Cortex of kidney (tissue), 1 donor: ENCODE results near the gene LEF1.
"Not testable (repeated sequence)": the region's sequence is repeated elsewhere in the genome, so short reads cannot be mapped to it uniquely, and the experiment has no call there.

Experiments used
- DNase-seq: peaks from one replicate; lab custom pipeline; 2025; lab: John Stamatoyannopoulos, UW

Gene LEF1

GRCh38 chr4:108058685-108059440 is 109.9 kb downstream of the LEF1 start:
- DNase-seq = no peak

- no peak for DNase-seq
These were observed 112.3 kb downstream of the LEF1 start for GRCh38 chr4:108056418-108056817.

DNA sequence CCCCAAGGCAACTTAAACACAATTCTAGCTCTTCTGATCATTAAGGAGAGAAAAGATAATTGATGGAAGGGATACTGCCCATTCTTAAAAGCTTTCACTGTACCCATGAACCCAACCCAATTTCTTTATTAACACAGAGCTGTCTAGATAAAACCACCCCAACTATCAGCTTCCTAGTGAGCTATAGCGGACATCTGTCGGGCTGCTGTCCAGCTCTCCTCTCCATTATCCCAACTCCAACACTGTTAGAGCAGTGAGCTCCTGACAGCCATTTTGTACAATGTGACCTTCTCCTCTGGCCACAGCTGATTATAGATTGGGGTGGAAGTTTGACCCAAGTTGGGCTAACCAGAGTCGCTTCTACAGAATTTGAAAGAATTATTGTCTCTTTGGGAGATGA is 112.9 kb downstream of the LEF1 start:
- DNase-seq = no peak

DNA sequence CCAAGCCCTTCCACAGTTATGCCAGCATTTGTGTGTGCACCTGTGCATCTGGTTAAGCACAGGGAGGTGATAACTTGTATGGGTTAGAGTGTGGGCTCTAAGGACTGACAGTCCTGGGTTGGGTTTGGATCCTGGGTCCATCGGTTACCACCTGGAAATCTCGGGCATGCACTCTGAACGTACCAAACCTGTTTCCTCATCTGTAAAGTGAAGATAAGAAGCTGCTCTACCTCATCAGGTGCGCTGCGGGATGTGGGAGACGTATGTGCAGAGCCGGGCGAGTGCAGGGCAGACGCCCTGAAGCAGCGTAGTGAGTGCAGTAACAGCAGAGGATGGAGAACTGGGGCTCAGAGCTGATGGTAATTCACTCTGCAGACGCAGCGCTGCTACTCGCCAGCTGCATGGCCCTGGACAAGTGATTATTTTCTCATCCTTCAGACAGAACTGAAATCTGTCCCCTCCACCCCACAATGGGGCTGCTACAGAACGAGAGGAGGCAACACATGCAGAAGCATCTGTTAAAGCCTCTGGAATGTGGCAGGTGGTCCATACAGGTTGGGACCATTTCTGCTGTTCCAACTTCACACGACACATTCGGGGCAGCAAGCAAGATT is 114.6 kb downstream of the LEF1 start:
- no peak for DNase-seq

GRCh38 chr4:108053251-108053711 is 115.5 kb downstream of the LEF1 start:
- DNase-seq = no peak

DNA sequence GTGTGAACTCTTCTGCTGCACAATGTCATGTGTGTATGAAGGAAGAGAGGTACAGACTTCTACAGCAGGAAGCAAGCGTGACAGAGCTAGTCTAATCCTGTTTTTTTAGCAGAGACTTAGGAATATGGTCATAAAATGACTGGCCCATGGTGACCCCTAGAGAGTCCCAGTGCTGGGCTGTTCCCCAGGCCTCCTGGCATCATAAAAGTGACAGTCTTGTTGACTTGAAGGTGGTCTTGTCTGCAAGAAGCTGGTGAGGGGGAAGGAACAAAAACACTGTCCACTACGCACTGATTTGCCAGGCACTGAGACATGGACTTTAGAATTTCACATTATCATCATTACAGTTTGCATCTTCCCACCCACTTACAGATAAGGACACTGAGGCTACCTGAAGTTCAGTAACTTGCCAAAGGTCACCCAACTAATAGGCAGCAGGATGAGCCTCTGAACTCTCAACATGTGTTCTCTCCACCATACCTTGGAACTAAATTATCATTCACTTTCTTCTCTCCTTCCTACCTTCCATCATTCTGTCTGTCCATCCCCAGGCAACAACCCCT is 116.1 kb downstream of the LEF1 start:
- DNase-seq = no peak

GRCh38 chr4:108051343-108051742 is 117.4 kb downstream of the LEF1 start:
- DNase-seq = no peak

DNA sequence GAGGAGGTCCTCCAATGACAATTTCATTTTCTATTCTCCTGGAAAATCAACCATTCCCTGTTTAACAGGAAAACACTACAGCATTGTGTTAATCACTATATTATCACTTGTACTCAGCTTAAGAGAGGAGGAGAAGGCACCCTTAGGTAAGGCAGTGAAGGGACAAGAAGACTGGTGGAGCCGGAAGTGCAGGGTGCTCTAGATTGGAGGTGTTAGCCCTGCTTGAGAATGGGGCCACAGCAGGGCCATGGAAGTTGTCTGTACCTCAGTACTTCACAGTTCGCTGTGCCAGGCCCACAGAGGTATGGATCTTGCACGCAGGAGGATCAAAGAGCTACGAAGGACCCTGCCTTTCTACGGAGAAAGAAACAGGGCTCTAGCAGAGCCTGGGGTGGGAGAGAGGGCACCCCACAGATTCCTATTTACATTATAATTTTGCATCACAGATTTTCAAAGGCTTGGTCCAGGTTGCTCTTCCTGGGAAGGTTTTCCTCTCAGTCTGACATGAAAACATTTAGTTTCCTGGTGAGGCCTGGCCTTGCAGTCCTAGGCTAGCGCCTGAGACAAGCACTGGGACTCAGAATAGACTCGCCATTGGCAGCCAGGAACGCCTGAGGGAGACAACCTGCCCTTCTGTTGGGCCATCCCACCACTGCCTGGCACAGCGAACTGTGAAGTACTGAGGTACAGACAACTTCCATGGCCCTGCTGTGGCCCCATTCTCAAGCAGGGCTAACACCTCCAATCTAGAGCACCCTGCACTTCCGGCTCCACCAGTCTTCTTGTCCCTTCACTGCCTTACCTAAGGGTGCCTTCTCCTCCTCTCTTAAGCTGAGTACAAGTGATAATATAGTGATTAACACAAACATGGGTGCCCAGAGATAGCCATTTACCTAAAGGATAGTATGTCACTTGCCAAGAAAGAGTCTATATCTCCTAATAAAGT is 118.3 kb downstream of the LEF1 start:
- not testable (repeated sequence) for DNase-seq

DNA sequence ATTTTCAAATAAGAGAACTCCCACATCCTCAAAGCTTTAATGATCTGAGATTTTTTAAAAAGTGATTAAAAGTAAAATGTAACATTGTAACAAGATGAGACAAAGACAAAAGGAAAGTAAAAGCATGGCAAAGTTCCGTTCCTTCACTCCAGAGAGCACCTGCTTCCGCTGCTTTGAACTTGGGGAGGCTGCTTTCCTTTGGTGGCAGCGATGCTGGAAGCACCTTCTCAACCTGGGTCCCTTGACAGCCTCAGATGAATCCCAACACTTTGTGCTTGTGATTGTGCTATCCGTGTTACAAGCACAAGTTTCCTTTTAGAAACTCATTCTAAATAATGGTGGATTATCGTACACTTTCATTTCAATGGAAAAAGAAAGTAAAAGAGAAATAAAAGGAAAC is 119.3 kb downstream of the LEF1 start:
- no peak for DNase-seq

- no peak for DNase-seq
These were observed 119.7 kb downstream of the LEF1 start for GRCh38 chr4:108048997-108049396.

GRCh38 chr4:108048157-108048556 is 120.6 kb downstream of the LEF1 start:
- DNase-seq = no peak

DNA sequence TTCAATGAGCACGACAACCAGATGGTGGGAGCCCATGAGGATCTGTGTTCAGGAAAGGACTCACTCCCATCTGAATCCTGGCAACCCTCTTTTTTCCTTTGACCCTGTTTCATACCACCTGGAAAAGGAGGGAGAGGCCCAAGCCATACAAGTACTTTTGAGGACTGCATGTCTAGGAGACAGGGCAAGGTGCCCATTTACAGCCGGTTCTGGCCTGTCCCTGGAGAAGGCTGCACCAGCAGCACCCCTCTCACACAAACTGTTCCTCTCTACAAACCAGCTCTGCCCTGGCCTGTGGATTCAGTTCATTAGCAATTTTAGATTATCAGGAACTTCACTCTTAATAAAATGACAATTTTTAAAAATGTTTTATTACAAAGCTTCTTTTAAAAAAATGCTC is 121.5 kb downstream of the LEF1 start:
- DNase-seq = no peak

DNA sequence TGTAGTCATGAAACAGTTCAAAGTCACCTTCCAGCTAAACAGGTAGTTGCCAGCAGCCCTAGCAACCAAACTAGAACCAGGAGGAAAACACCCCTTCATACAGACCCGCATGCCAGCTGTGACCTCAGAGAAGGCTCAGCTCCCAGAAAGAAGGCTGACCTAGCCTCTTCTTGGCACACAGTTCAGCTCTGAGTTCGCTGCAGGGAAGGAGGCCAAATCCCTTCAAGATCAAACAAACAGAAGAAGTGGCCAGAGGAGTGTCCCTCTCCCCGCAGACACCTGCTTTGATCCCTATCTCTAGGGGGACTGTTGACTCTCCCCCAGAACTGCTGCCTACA is 123.1 kb downstream of the LEF1 start:
- DNase-seq = no peak

DNA sequence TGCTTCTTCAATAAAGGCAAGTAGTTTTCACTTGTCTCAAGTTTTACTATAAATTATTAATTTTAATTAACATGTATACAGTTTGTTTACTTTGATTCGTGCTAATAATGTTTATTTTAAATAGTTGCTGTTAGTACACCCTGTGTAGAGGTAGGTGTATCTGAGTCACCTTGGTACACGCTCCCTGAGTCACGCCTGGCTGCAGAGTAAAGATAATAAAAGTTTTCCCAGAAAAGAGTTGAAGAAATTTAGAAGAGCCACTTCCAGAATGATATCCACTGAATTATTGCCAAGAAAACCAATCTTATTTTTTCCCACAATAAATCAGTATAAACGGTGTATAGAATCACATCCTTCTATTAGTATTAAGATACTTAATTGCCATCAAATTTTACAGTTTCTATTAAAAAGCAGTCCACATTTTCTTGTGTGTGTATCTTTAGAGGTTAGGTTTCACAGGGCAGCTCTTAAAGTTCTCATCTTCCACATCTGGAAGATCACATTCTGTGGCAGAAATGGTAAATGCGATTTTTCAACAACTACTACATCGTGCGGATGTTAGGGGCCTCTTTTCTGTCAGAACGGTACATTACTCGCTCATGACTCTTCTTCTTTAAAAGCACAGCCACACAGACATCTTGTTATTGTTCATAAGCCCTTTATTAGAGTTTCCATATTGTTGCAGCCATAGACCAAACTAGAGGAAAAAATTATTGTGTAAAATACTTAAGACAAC is 123.6 kb downstream of the LEF1 start:
- no peak for DNase-seq

- no peak for DNase-seq
These were observed 125.2 kb downstream of the LEF1 start for GRCh38 chr4:108043526-108043925.

GRCh38 chr4:108042927-108043326 is 125.8 kb downstream of the LEF1 start:
- DNase-seq = no peak

DNA sequence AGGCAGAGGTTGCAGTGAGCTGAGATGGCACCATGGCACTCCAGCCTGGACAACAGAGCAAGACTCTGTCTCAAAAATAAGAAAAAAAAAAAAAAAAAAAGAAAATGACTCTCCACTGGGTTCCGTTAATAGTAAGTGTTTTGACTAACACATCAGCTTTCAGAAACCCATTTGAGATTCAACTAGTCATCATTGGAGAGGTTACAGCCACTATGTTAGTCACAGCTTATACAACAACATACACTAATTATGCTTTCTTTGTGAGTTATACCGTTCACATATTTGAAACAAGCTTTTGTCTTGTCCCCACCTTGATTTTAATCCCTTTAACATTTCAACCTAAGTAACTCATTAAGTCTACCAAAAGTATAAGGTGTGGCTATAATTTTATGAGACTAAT is 130.8 kb downstream of the LEF1 start:
- no peak for DNase-seq

- no peak for DNase-seq
These were observed 132.5 kb downstream of the LEF1 start for GRCh38 chr4:108036213-108036612.

- DNase-seq = no peak
These were observed 133.0 kb downstream of the LEF1 start for GRCh38 chr4:108035691-108036090.

DNA sequence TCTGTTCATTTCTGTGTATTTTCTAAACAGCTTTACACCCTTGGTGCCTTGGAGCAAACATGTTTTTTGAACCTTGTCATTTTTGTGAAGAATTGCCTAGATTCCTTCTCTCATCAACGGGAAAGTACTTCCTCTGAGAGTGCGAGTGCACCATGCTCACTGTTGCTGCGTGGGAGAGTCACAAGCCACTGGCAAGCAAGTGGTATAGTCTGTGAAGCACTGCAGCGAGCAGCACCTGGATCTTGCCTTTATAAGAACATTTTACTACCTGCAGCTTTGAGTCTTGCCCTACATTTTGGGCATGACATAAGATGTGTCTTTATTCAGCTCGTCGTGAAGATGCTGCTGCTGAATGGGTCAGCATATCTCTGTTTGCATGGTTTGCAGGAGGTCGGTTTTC is 134.2 kb downstream of the LEF1 start:
- DNase-seq = no peak

DNA sequence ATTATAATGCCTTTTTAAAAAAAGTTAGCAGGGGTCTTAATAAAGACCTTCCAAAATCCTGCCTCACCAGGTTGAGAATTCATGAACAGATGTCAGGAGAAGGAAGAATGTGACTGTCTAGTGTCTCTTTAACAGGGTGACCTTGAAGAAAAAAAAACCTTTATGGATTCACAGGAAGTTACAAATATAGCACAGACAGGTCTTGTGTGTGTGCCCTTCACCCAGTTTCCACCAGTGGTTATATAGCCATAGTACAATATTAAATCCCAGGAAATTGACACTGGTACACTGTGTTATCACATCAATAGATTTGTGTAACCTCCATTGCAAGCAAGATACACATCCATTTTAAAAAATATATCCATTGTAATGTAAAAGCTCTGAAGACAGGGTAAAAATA is 135.4 kb downstream of the LEF1 start:
- no peak for DNase-seq
